Measurements from ENCODE around the gene TUBB3.
"Not testable (repeated sequence)": the region's sequence is repeated elsewhere in the genome, so short reads cannot be mapped to it uniquely, and the experiment has no call there.

TUBB3 gene

GRCh38 chr16:89922884-89923639, at the start of gene TUBB3:
TSS of gene TUBB3 (plus strand) at chr16:89923342. CDS start at chr16:89923402, 60 bp downstream.
- peak; percentile 61 to 64 for DNase-seq (ENCODE audit: low read depth in 2 of 2)

GRCh38 chr16:89873972-89874689, 49.0 kb upstream of the TUBB3 start:
- peak; percentile 89 to 92 for DNase-seq (ENCODE audit: low read depth in 2 of 2)

GRCh38 chr16:89879123-89879522, 44.0 kb upstream of the TUBB3 start:
- DNase-seq (ENCODE audit: low read depth in 2 of 2): not testable (repeated sequence)

DNA sequence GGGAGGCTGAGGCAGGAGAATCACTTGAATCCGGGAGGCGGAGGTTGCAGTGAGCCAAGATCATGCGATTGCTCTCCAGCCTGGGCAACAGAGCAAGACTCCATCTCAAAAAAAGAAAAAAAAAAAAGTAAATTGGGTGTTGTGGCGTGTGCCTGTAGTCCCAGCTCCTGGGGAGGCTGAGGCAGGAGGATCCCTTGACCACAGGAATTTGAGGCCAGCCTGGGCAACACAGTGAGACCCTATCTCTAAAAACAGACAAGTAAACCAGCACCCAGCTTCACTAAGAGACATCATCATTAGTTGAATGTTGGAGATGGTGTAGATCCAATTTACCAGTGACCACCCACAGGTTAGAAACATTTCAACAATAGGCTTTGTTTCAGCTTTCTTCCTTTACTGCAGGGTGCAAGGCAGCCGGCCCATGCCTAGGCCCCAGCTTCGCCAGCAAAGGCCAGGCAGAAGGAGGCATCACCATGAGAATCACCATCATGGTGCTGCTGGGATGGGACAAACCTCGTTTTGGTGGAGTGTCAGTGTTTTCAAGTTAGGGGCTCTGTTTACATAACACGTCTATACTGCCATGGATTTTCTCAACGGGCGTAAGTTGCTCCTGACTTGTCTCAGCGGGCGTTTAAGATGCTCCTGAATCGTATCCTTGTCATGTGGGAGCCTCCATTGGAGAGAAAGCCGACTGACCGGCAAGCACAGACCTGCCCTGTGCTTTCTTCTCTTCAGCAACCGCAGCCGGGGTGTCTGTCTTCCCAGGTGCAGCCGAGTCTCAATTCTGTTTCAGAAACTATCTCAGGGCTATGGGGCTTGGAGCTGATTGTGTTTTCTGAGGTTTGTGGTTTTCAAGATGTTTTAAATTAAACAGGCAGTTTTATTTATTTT, 42.4 kb upstream of the TUBB3 start:
- DNase-seq (ENCODE audit: low read depth in 2 of 2): no peak

- no peak for DNase-seq (ENCODE audit: low read depth in 2 of 2)
Observed at GRCh38 chr16:89881368-89881730, 41.8 kb upstream of the TUBB3 start.

- DNase-seq (ENCODE audit: low read depth in 2 of 2): no peak
Observed at GRCh38 chr16:89883346-89884040, 39.6 kb upstream of the TUBB3 start.

DNA sequence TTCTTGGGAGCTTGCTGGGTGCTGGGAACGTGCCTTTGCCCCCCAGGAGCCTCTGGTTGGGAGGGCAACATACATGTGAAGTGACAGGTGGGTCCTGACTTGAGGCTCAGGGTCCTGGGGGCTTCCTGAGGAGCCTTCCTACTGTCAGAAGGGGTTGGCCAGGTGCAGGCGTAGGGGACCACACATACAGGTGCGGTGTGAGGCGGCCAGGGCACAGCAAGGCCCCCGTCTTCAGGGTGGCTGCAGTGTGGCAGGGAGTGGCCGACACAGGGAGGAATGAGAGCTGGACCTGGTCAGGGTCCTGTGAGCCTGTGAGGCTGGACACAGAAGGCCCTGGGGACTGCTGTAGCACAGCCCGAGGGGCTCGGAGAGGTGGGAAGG, 39.1 kb upstream of the TUBB3 start:
- no peak for DNase-seq (ENCODE audit: low read depth in 2 of 2)

DNA sequence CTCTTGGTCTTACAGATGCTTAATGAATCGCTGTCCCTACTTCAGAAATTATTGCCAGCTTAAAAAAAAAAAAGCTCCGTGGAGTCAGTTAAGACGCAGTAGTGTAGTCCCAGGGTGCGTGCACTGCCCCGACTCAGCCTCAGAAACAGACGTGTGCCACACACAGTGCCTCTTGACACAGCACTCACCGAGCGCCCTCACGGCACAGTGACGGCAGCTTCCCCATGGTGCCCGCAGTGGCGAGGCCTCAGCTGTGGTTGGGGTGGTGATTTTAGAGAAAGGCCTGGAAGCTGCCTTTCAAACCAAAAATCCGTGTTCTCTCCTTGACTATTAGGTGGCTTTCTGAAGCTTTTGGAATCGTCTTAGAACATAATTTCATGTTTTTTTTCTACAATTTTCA, 35.9 kb upstream of the TUBB3 start:
- no peak for DNase-seq (ENCODE audit: low read depth in 2 of 2)

DNA sequence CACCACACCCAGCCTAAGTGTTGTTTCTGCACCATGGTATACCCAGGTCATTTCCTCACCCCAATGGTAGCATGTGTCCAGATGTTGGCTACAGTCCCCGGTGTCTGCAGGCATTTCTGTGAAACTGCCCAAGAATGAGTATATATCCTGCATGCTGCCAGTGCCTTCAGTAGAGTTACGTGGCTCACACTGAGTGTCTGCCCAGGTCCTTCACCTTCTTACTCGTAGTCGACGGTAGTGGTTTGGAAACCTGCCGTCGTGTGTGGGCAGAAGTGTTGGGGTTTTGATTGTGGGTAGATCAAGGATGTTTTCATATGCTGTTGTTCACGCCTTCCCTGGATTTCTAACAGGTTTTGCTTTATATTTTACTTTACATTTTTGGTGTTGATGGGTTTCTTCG, 32.9 kb upstream of the TUBB3 start:
- no peak for DNase-seq (ENCODE audit: low read depth in 2 of 2)

- DNase-seq (ENCODE audit: low read depth in 2 of 2): no peak
Observed at GRCh38 chr16:89890886-89891657, 32.1 kb upstream of the TUBB3 start.

DNA sequence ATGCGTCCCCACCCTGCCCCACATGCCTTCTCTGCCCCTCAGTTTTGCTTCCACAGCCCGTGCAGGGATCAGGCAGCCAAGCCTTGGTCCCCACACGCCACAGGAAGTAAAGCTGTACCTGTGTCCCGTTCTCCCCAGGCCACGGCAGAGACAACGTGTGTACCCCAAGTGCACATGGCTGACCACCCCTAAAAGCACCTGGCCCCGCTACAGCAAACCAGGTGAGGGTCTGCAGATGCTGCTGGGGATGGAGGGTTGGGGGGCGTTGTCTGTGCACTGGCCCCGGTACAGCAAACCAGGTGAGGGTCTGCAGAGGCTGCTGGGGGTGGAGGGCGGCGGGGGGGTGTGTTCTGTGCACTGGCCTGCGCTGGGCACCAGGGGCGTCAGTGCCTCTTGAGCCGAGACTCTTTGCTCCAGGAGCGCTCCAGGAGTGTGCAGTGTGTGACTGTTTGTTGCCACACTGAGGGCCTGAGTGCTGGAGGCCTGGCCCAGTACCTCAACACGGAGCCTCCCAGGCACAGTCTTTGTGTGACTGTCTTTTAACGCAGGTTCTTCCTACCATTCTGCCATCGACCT, 31.0 kb upstream of the TUBB3 start:
- DNase-seq (ENCODE audit: low read depth in 2 of 2): no peak

DNA sequence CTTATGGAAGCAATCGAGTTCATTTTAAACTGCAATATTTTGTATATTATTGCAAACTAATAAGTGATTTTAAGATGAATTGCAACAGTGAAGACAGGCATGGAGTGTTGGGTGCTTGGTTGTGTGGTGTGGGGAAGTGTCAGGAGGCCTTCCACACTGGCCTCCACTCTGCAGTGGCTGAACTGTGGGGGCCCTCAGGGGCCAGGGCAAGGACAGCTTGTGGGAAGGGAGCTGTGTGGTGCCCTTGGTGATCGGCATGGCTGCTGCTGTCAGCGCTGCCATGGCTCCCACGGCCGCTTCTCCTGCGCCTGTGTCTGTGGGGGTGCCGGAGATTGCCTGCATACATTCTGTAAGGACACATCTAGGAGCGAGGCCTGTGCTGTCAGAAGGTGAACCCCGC, 30.5 kb upstream of the TUBB3 start:
- DNase-seq (ENCODE audit: low read depth in 2 of 2): no peak

- no peak for DNase-seq (ENCODE audit: low read depth in 2 of 2)
Observed at GRCh38 chr16:89893642-89894548, 29.2 kb upstream of the TUBB3 start.

DNA sequence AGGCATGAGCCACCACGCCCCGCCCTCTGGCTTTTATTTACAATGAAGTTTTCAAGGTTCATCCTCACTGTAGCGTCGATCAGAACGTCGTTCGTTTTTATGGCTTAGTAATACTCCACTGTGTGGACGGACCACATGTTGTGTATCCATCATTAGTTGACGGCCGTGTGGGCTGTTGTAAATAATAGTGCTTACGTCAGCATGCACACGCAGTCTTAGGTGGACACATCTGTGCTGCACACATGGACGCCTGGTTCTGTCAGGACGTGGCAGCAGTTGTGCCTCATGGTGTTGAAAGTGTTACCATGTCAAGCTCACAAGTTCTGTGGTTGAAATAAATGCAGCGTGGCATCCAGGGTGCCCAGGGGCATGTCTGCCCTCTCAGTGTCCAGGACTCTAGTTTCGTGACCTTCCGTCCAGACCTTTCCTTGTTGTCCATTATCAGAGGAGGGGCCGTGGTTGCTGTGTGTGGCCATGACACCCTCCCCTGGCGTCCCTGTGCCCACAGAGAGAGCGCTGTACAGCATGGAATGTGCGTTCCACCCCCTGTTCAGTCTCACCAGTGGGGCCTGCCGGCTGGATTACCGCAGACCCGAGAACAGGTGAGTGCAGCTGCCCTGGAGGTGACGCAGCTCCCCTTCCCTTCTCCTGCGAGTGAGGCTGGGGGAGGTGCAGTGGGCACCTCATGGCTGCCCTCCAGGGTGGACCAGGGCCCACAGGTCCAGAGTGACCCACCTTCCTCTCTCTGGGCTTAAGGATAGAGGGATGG, 27.5 kb upstream of the TUBB3 start:
- no peak for DNase-seq (ENCODE audit: low read depth in 2 of 2)

GRCh38 chr16:89897204-89897603, 25.9 kb upstream of the TUBB3 start:
- no peak for DNase-seq (ENCODE audit: low read depth in 2 of 2)

- no peak for DNase-seq (ENCODE audit: low read depth in 2 of 2)
Observed at GRCh38 chr16:89898201-89898967, 24.8 kb upstream of the TUBB3 start.

DNA sequence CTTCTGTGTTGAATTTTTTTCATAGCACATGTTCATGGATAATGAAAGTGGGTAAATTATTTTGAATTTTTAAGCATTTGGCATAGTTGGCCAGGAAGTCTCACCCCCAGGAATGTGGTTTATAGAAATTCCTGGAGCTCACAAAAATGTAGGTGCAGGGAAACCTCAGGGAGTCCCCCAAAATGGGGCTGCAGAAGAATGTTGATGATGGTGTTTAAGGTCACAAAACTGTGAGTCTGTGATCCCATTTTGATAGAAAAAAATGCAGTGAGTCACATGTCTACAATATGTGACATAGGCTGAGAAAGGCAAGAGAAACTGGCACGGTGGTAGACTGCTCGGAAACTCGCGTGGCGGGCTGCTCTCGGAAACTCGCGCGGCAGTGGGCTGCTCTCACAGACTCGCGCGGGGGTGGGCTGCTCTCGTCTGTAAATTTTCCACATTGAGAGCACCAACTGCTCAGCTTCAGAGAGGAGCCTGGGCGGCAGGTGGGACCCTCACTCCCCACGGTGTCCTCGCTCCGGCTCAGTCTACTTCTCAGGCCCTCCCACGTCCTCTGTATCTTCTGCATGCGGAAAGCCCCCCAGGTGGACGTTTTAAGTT, 23.2 kb upstream of the TUBB3 start:
- DNase-seq (ENCODE audit: low read depth in 2 of 2): no peak

GRCh38 chr16:89900885-89901284, 22.3 kb upstream of the TUBB3 start:
- DNase-seq (ENCODE audit: low read depth in 2 of 2): no peak

All from fibroblast of skin of left biceps (primary cell).